Activated naive CD4-positive, alpha-beta T cell treated with anti-CD3 and anti-CD28 coated beads, Interleukin-2, amount 50 U/mL, for 24 hours (primary cell): ENCODE measurements around the gene ANKS1A.
"Not testable (repeated sequence)": the region's sequence is repeated elsewhere in the genome, so short reads cannot be mapped to it uniquely, and the experiment has no call there.

Source experiments
- H3K27ac Mint-ChIP-seq: one replicate; pipeline ENCODE4 v1.8.0; 2021; ENCODE audit warnings: mild to moderate bottlenecking, mixed read lengths
- H3K27me3 Mint-ChIP-seq: one replicate; pipeline ENCODE4 v1.8.0; 2021; ENCODE audit warnings: mixed read lengths
- H3K36me3 Mint-ChIP-seq: one replicate; pipeline ENCODE4 v1.8.0; 2021; ENCODE audit warnings: mixed read lengths
- H3K4me1 Mint-ChIP-seq: one replicate; pipeline ENCODE4 v1.8.0; 2021; ENCODE audit warnings: mixed read lengths
- H3K4me3 Mint-ChIP-seq: one replicate; pipeline ENCODE4 v1.8.0; 2021; ENCODE audit warnings: mild to moderate bottlenecking, mixed read lengths
- H3K9me3 Mint-ChIP-seq: one replicate; pipeline ENCODE4 v1.8.0; 2021; ENCODE audit warnings: mixed read lengths

The ANKS1A gene

DNA sequence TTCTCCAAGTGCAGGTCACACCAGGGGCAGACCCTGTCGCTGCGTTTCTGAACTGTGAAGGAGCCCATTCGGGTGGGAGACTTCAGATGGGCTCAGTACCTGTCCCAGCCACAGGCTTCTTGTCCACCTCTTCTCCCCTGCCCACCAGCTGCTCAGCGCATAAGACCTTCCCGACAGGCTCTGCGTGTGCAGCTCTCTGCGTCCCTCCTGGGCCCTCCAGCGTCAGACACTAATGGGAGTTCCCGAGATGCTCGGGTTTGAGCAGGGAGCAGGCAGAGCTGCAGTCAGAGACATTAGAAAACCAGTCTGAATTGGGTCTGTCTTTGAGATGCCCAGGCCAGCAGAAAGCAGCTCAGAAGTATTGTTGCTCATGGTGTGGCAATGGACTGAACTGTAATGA, 201.7 kb downstream of the ANKS1A start:
- H3K27me3 Mint-ChIP-seq: no peaks in the 10 kb centered on the region
- no peak overlapping the region for H3K4me3 Mint-ChIP-seq
- no peaks in the 10 kb centered on the region for H3K9me3 Mint-ChIP-seq
- peaks cover 2% of the 10 kb centered on the region for H3K36me3 Mint-ChIP-seq
- no peaks in the 10 kb centered on the region for H3K4me1 Mint-ChIP-seq
- H3K27ac Mint-ChIP-seq: no peak overlapping the region

DNA sequence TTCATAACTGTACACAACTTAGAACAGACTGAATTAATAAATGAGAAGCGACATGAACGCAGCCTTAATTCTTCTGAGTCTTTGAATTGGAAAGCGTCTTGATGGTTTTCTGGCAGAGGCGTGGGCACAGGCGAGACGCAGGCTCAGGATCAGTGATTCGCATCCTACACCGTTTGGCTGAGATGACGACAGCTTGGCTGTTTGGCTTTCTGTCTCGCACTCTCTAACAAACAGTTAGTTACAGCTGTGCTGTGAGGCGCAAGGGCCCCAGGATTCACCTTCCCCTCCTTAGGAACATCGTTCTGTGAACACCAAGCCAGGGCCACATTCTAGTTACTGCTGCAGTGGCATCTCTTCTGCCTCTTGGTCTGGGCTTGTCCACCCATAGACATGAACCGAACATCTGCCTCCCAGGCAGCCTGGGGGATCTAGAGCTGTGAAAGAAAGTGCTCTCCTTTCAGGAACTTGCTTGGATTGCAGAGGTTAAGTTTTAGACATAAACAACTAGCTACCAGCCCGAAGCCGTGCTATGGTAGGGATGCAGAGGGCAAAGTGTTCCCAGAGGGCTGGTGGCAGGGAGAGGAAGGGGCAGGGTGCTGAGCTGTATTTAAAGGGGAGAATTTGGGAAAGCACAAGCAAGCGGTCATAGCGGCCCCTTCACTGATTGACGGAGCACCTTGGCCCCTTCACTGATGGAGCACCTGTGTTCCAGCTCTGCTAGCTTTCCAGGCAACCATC, 202.5 kb downstream of the ANKS1A start:
- Mint-ChIP-seq H3K4me3 (no peak overlapping the region), H3K27ac (no peak overlapping the region), H3K4me1 (no peaks in the 10 kb centered on the region), H3K9me3 (no peaks in the 10 kb centered on the region), H3K36me3 (no peaks in the 10 kb centered on the region), H3K27me3 (no peaks in the 10 kb centered on the region)

DNA sequence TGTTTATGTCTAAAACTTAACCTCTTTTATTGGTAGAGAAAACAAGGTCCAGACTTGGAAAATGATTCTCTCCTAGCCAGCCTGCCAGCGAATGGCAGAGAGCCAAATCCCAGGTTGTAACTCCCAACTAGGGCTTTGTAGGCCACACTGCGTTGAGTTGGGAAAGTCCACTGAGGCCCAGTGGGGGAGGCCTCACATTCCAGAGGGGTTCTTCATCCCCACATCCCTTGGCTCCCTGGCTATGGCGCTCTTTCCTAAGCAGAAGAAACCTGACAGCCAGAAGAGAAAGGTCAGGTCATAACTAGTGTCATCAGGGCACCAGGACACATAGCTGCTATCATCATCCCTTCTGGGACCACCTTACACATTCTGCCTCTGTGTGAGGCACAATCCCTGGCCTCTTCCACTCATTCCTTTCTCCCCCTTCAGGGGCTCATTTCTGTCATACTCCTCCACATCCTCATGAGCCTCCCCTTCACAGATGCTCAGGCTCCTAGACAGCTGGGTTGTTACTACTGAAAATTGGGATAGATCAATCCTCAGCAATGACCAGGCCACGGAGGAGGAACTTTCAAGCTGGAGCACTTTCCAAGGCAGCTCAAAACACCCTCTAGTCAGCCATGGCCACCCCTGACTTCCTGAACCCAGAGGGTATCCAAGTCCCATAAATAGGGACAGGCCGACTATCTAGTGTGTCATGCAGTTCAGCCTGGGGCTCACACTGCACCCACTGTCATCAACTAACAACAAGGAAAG, 203.5 kb downstream of the ANKS1A start:
- no peak overlapping the region for H3K27ac Mint-ChIP-seq
- H3K9me3 Mint-ChIP-seq: no peaks in the 10 kb centered on the region
- H3K27me3 Mint-ChIP-seq: no peaks in the 10 kb centered on the region
- no peaks in the 10 kb centered on the region for H3K4me1 Mint-ChIP-seq
- no peaks in the 10 kb centered on the region for H3K36me3 Mint-ChIP-seq
- no peak overlapping the region for H3K4me3 Mint-ChIP-seq

DNA sequence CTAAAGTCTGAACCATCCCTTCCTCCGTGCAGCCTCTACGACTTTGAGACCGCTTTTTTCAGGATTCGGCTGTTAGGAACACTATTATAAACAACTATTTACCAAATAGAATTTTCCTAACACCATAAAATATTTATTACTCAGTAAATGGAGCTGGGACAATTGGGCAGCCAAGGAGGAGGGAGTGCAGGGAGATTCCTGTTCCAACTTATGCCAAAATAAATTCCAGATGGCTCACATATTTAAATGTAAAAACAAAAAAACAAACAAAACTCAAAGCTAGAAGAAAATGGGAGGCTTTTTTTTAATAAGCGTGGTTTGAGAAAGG, 204.0 kb downstream of the ANKS1A start:
- Mint-ChIP-seq H3K36me3 (no peaks in the 10 kb centered on the region), H3K4me1 (no peaks in the 10 kb centered on the region), H3K27ac (no peak overlapping the region), H3K27me3 (no peaks in the 10 kb centered on the region), H3K4me3 (no peak overlapping the region), H3K9me3 (no peaks in the 10 kb centered on the region)

DNA sequence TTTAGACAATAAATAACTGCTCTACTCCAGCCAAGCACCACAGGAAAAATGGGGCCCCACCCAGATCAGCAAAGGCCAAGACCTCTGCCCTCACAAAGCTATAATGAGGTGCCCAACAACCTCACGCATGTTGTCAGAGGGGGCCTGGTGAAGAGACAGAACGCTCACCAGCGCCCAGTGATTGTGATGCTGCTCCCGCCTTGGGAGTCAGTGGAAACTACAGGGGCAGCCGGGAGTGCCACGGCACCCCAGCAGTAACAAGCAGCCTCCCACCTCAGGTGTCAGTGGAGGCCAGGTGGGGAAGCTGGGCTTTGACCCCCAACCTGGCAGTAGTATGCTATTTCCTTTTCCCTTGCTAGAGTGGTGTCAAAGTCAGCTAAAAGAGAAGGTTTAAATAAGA, 204.7 kb downstream of the ANKS1A start:
- Mint-ChIP-seq H3K36me3 (no peaks in the 10 kb centered on the region), H3K4me1 (no peaks in the 10 kb centered on the region), H3K4me3 (no peak overlapping the region), H3K27me3 (no peaks in the 10 kb centered on the region), H3K9me3 (no peaks in the 10 kb centered on the region), H3K27ac (no peak overlapping the region)

DNA sequence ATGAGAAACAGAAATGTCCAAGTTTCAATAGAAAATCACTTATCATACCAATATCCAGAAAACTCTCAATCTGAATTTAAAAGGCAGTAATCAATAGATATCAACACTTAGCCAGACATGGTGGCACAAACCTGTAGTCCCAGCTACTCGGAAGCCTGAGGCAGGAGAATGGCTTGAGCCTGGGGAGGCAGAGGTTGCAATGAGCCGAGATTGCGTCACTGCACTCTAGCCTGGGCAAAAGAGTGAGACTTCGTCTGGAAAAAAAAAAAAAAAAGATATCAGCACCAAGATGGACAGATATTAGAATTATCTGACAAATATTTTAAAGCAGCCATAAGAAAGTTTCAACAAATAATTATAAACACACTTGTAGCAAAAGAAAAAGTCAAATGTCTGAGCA, 205.1 kb downstream of the ANKS1A start:
- no peaks in the 10 kb centered on the region for H3K9me3 Mint-ChIP-seq
- no peaks in the 10 kb centered on the region for H3K4me1 Mint-ChIP-seq
- H3K4me3 Mint-ChIP-seq: no peak overlapping the region
- H3K27me3 Mint-ChIP-seq: no peaks in the 10 kb centered on the region
- H3K36me3 Mint-ChIP-seq: no peaks in the 10 kb centered on the region
- no peak overlapping the region for H3K27ac Mint-ChIP-seq

DNA sequence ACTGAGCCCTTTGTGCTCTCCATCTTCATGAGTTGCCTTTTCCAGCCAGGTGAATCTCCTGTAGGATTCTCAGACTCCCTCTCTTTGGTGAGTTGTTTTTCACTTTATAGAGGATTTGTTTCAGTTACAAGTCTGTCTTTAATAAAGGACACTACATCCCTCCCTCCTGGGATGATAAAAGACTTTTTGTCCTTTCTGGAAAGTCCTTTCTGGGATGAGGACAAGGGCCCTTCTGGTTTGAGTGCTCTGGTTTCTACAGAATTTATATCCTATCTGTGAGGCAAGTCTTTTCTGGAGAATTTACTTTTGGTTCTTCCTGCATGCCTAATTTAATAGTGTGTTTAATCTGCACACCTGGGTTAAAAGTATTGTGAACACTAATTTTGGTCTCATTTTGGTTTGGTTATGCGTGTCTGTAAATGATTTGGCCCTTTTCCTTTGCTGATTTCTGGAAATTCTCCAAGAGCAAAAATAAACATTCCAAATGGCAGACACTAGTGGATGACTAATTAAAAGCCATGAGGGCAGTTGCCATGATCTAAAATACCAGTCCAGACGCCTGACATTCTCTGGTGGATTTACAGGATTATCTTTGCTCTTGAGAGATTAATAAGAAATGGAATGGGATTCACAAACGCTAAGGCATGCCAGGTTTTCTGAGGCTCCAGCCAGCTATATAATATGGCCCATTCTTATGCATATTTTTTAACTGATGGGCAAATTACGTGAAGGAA, 207.2 kb downstream of the ANKS1A start:
- no peak overlapping the region for H3K27ac Mint-ChIP-seq
- no peaks in the 10 kb centered on the region for H3K9me3 Mint-ChIP-seq
- H3K27me3 Mint-ChIP-seq: no peaks in the 10 kb centered on the region
- no peak overlapping the region for H3K4me3 Mint-ChIP-seq
- no peaks in the 10 kb centered on the region for H3K36me3 Mint-ChIP-seq
- H3K4me1 Mint-ChIP-seq: no peaks in the 10 kb centered on the region

DNA sequence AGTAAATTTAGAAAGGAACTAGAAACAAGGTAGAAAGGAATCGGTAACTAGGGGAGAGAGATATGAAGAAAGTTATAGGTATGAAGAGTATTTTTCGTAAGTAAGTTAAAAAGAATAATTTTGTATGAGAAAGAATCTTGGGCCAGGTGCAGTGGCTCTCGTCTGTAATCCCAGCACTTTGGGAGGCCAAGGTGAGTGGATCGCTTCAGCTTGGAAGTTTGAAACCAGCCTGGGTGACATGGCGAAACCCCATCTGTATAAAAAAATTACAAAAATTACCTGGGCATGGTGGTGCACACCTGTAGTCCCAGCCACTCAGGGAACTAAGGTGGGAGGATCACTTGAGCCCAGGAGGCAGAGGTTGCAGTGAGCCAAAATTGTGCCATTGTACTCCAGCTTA, 210.1 kb downstream of the ANKS1A start:
- Mint-ChIP-seq H3K36me3 (no peaks in the 10 kb centered on the region), H3K4me3 (no peak overlapping the region), H3K4me1 (no peaks in the 10 kb centered on the region), H3K27ac (no peak overlapping the region), H3K27me3 (no peaks in the 10 kb centered on the region), H3K9me3 (no peaks in the 10 kb centered on the region)

DNA sequence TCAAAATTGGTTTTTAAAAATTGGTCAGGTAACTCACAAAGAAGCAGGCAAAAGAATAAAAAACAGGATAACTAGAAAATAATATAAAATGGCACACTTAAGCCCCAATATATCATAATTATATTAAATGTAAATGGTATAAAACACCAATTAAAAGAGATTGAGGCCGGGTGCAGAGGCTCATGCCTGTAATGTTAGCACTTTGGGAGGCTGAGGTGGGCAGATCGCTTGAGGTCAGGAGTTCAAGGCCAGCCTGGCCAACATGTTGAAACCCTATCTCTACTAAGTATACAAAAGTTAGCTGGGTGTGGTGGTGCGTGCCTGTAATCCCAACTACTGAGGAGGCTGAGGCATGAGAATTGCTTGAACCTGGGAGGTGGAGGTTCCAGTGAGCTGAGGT, 216.0 kb downstream of the ANKS1A start:
- Mint-ChIP-seq H3K27me3 (peaks cover 1% of the 10 kb centered on the region), H3K4me1 (no peaks in the 10 kb centered on the region), H3K9me3 (no peaks in the 10 kb centered on the region), H3K36me3 (peaks cover 1% of the 10 kb centered on the region), H3K4me3 (no peak overlapping the region), H3K27ac (no peak overlapping the region)

DNA sequence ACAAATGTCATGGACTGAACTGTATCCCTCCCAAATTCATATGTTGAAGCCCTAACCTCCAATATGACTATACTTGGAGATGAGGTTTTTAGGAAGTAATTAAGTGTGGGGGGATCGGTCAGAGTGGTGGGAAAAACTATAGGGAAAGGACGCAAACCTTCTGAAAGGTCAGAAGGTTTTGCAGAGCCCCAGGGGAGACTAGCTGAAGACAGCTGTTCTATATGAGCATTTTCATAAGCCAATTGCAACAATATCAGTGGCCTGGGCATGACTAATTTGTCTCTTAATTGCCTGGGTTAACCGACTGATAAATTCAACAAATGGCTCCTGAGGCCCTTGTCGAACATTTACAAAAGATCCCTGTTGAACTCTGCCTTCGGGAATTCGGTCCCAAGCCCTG, 217.0 kb downstream of the ANKS1A start:
- H3K4me1 Mint-ChIP-seq, H3K36me3 Mint-ChIP-seq, H3K4me3 Mint-ChIP-seq, H3K9me3 Mint-ChIP-seq, H3K27me3 Mint-ChIP-seq, H3K27ac Mint-ChIP-seq: not testable (repeated sequence)

DNA sequence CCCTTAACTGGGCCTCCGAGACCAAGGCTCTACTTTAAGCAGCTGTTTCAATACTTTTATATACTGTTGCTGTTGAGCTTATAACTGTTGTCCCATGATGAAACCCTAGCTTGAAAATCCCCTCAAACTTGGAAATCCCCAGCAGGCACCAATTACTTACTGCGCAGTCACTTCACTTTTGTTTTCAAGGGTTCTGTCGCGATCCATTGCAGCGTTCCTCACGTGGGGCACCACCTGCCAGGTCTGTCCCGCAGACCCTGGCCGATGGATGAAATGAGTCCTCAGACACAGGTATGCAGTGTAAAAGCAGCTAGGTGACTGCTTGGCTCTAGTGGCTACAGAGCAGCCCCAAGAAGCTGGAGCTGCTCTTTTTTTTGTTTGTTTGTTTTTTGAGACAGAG, 218.2 kb downstream of the ANKS1A start:
- not testable (repeated sequence) for H3K27ac Mint-ChIP-seq, H3K36me3 Mint-ChIP-seq, H3K4me3 Mint-ChIP-seq, H3K27me3 Mint-ChIP-seq, H3K9me3 Mint-ChIP-seq, H3K4me1 Mint-ChIP-seq

DNA sequence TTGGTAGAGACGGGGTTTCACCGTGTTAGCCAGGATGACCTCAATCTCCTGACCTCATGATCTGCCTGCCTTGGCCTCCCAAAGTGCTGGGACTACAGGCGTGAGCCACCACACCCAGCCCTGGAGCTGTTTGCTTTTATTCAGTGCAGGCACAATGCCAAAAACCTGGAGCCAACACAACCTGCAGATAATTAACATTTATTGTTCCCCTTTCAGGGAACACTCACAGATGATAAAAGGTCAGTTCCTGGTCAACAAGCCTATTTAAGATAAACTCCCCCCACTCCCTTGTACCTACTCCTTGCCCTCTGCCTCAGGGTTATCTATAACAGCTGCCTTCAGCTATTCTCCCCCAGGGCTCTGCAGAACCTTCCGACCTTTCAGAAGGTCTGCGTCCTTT, 218.7 kb downstream of the ANKS1A start:
- not testable (repeated sequence) for H3K27me3 Mint-ChIP-seq, H3K9me3 Mint-ChIP-seq, H3K4me3 Mint-ChIP-seq, H3K4me1 Mint-ChIP-seq, H3K27ac Mint-ChIP-seq, H3K36me3 Mint-ChIP-seq

DNA sequence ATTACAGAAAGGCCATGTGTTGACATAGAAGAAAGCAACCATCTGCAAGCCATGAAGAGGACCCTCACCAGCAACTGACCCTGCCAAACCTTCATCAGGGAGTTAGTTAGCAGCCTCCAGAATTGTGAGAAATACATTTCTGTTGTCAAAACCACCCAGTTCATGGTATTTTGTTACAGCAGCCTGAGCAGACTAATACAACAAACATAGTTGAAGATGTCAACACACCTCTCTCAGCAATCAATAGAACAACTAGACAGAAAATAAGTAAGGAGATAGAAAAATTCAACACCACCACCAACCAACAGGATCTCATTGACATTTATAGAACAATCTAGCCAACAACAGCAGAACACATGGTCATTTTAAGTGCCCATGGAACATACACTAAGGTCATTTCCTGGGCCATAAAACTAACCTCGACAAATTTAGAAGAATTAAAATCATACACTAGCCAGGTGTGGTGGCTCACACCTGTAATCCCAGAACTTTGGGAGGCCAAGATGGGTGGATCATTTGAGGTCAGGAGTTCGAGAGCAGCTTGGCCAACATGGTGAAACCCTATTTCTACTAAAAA, 219.3 kb downstream of the ANKS1A start:
- Mint-ChIP-seq H3K36me3 (peaks cover 1% of the 10 kb centered on the region), H3K27me3 (peaks cover 1% of the 10 kb centered on the region), H3K9me3 (no peaks in the 10 kb centered on the region), H3K4me1 (no peaks in the 10 kb centered on the region), H3K4me3 (no peak overlapping the region), H3K27ac (no peak overlapping the region)

DNA sequence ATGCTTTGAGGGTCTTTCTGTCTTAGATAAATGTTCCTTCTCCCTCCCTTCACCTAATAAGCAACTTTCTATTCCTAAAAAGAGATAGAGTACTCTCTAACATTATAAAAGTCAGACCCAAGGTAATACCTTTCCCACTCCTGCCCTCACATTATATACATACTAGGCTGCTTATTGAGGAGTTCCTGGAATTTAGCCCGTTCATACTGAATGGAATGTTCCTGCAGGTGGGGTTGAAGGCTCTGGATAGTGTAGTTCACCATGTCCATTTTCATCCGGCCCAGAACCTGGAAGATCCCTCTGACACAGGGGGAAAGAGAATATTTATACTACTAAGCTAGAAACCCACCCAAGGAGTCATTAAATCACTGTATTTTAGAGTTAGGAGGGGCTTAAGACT, 231.7 kb downstream of the ANKS1A start:
- Mint-ChIP-seq H3K27ac (no peak overlapping the region), H3K27me3 (peaks cover 6% of the 10 kb centered on the region), H3K4me3 (no peak overlapping the region), H3K4me1 (no peaks in the 10 kb centered on the region), H3K9me3 (no peaks in the 10 kb centered on the region), H3K36me3 (peaks cover 5% of the 10 kb centered on the region)

DNA sequence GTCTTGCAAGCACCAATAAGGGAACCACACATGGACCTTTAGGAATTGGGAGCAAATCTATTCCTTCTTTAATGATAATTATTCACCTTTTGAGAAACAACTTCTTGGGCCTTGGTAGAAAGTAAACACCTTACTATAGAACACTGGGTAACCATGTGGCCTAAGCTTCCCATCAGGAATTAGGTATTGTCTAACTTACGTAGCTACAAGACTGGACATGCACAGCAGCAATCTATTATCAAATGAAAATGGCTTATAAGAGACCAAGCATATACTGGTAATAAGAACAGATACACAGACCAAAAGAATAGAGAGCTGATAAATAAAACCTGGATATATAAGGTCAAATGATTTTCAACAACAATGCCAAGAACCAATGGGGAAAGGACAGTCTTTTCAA, 235.3 kb downstream of the ANKS1A start:
- H3K4me1 Mint-ChIP-seq: no peaks in the 10 kb centered on the region
- H3K36me3 Mint-ChIP-seq: peaks cover 5% of the 10 kb centered on the region
- no peak overlapping the region for H3K27ac Mint-ChIP-seq
- H3K4me3 Mint-ChIP-seq: no peak overlapping the region
- no peaks in the 10 kb centered on the region for H3K9me3 Mint-ChIP-seq
- H3K27me3 Mint-ChIP-seq: peaks cover 7% of the 10 kb centered on the region

DNA sequence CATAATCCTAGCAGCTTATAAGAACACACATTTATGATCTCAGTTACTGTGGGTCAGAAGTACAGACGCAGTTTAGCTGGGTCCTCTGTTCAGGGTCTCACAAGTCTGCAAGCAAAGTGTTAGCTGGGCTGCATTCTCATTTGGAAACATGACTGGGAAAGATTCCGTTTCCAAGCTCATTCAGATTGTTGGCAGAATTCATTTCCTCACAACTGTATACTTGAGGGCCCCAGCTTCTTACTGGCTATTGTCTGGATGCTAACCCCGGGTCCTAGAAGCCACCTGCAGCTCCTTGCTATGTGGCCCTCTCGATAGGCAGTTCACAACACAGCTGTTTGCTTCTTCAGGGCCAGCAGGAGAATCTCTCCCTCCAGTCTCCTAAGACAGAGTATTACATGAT, 239.0 kb downstream of the ANKS1A start:
- Mint-ChIP-seq H3K4me3 (no peak overlapping the region), H3K36me3 (no peaks in the 10 kb centered on the region), H3K4me1 (no peaks in the 10 kb centered on the region), H3K9me3 (no peaks in the 10 kb centered on the region), H3K27ac (no peak overlapping the region), H3K27me3 (peaks cover 5% of the 10 kb centered on the region)
